HepG2 (cell line): ENCODE measurements around the gene ARFGAP2. TPM values are rescaled to one million over a fixed set of nuclear protein-coding genes. Genes with fewer than 3 reads are reported as not detected.

ENCODE experiments used
- ATAC-seq: fragments of 200-7000 bp; cut with Tn5 transposase; 3 replicates; pipeline ENCODE4 v1.9.1; 2020; ENCODE audit warnings: mild to moderate bottlenecking, moderate library complexity
- BruUV-seq: library from RNA; stranded (reverse); fragments of 400-500 nt; replicated peaks from 2 replicates; lab custom pipeline; 2021; lab: Mats Ljungman, UMichigan
- CTCF ChIA-PET: fragments of 300-600 bp; formaldehyde crosslinking; extraction: SDS; loops from one replicate; lab custom pipeline; 2021; ENCODE audit warnings: low total read pairs, inconsistent platforms, low intra/inter-chr PET ratio; lab: Yijun Ruan, JAX
- POLR2A ChIA-PET: fragments of 350-600 bp; sonication (Branson Sonifier 250); formaldehyde crosslinking; loops from one replicate; lab custom pipeline; 2020; ENCODE audit warnings: antibody characterized with exemption, inconsistent platforms; lab: Yijun Ruan, JAX
- DNase-seq: peaks from one replicate; pipeline ENCODE4 v3.0.0-alpha.2; 2015; ENCODE audit warnings: low spot score
- FAIRE-seq: peaks from 3 replicates; lab custom pipeline; 2011; peaks lifted over from hg19 to GRCh38; lab: Jason Lieb, UNC
- H2AFZ ChIP-seq: one replicate; pipeline ENCODE4 v1.6.1; 2011; ENCODE audit warnings: low read length, inconsistent platforms
- H3K27ac ChIP-seq: fragments of 300-600 bp; 3 replicates; pipeline ENCODE4 v1.8.0; 2011; ENCODE audit warnings: mixed run types, mild to moderate bottlenecking, mixed read lengths, low read length, inconsistent platforms; ENCODE audit not compliant: insufficient read depth; ENCODE audit errors: extremely low read length
- H3K27me3 ChIP-seq, 2 experiments: fragments of 200-600 bp in 1 of 2; 2 replicates in 1 of 2; 3 replicates in 1 of 2; pipeline versions ENCODE4 v1.6.0 to v1.8.0; 2011; ENCODE audit warnings: low read length in 2 of 2, mild to moderate bottlenecking in 2 of 2, moderate library complexity in 2 of 2, inconsistent platforms in 1 of 2; ENCODE audit not compliant: insufficient read depth in 2 of 2, control insufficient read depth in 1 of 2
- H3K36me3 ChIP-seq, 2 experiments: fragments of 200-600 bp in 1 of 2; replicated peaks in 1 of 2; 2 replicates in 1 of 2; 3 replicates in 1 of 2; pipeline versions ENCODE4 v1.5.1 to v1.8.0; 2011; ENCODE audit warnings: low read length in 2 of 2, inconsistent platforms in 1 of 2; ENCODE audit not compliant: insufficient read depth in 2 of 2, control insufficient read depth in 1 of 2
- H3K4me1 ChIP-seq: 2 replicates; pipeline ENCODE4 v1.5.1; 2012; ENCODE audit warnings: low read length, inconsistent platforms; ENCODE audit not compliant: insufficient read depth
- H3K4me2 ChIP-seq: 2 replicates; pipeline ENCODE4 v1.6.0; 2011; ENCODE audit warnings: low read depth, low read length, inconsistent platforms
- H3K4me3 ChIP-seq, 3 experiments: fragments of 200-600 bp in 1 of 3; sonication (generic), shearing (Covaris generic) in 1 of 3; replicated peaks in 1 of 3; 2 replicates each; pipeline ENCODE4 v1.5.1; 2011 to 2016; ENCODE audit warnings: low read length in 3 of 3, inconsistent platforms in 2 of 3, low read depth in 2 of 3, mild to moderate bottlenecking in 2 of 3, control low read depth in 1 of 3, mixed read lengths in 1 of 3; ENCODE audit not compliant: insufficient read depth in 1 of 3
- H3K79me2 ChIP-seq: one replicate; pipeline ENCODE4 v1.6.1; 2011; ENCODE audit warnings: low read length, inconsistent platforms; ENCODE audit not compliant: insufficient read depth
- H3K9ac ChIP-seq: 2 replicates; pipeline ENCODE4 v1.6.0; 2011; ENCODE audit warnings: mild to moderate bottlenecking, low read depth, low read length, inconsistent platforms; ENCODE audit not compliant: insufficient read depth
- H3K9me3 ChIP-seq: 2 replicates; pipeline ENCODE4 v1.5.1; 2012; ENCODE audit warnings: mild to moderate bottlenecking, low read length
- H4K20me1 ChIP-seq: 2 replicates; pipeline ENCODE4 v1.6.0; 2011; ENCODE audit warnings: inconsistent platforms, mild to moderate bottlenecking, low read length, moderate library complexity; ENCODE audit not compliant: insufficient read depth
- ASH2L ChIP-seq: fragments of 300-600, 200-600 bp; sonication (generic); IDR thresholded peaks from 2 replicates; pipeline ENCODE4 v1.7.0; 2017; ENCODE audit warnings: low read depth, mild to moderate bottlenecking, moderate library complexity, mixed read lengths, low read length; ENCODE audit not compliant: insufficient read length
- FOXO1 ChIP-seq: sonication (generic); formaldehyde crosslinking; IDR thresholded peaks from 2 replicates; pipeline ENCODE4 v1.4.0; 2020; ENCODE audit warnings: missing genetic modification reagents
- HOMEZ ChIP-seq: IDR thresholded peaks from 2 replicates; pipeline ENCODE4 v1.6.1; 2016; ENCODE audit warnings: low read depth
- RAD21 ChIP-seq: fragments of 450-650 bp; formaldehyde crosslinking; IDR thresholded peaks from 2 replicates; pipeline ENCODE4 v1.5.0; 2020; ENCODE audit warnings: mild to moderate bottlenecking
- RFX1 ChIP-seq: fragments of 450-650 bp; IDR thresholded peaks from 2 replicates; pipeline ENCODE4 v1.6.1; 2017
- XRCC5 ChIP-seq: fragments of 200-400 bp; formaldehyde crosslinking; optimal IDR thresholded peaks from 2 replicates; pipeline ENCODE3; 2017; ENCODE audit warnings: mild to moderate bottlenecking, low read length
- ZNF274 ChIP-seq: sonication (generic); formaldehyde crosslinking; IDR thresholded peaks from 2 replicates; pipeline ENCODE4 v1.5.1; 2020; ENCODE audit warnings: mild to moderate bottlenecking, missing genetic modification reagents
- ZNF574 ChIP-seq: sonication (generic); formaldehyde crosslinking; IDR thresholded peaks from 2 replicates; pipeline ENCODE4 v1.4.0; 2020; ENCODE audit warnings: missing genetic modification reagents
- WGBS: methylation state at CpG from one replicate; pipeline ENCODE4 v1.1.6; 2017; ENCODE audit warnings: low lambda C conversion rate; 5-methylcytosine and 5-hydroxymethylcytosine counted together
- in situ Hi-C: cut with HindIII; loops from 2 replicates; pipeline ENCODE4 v1.10.0; 2017; ENCODE audit warnings: low pct_unique_long_range_greater_than_20kb; ENCODE audit not compliant: extremely low pct_ligation_motif_present
- intact Hi-C: fragments of 100-400 bp; cut with micrococcal nuclease; formaldehyde crosslinking; loops from one replicate; pipeline ENCODE4 v1.10.0; 2022; ENCODE audit not compliant: unreplicated experiment
- polyA plus RNA-seq, 8 experiments: library from polyadenylated mRNA; depleted of rRNA in 3 of 8; stranded (reverse) in 7 of 8; unstranded in 1 of 8; fragments of >200 nt; fragmentation: Illumina TruSeq in 4 of 8; extraction: Trizol in 4 of 8; gene quantifications; 2 replicates each; pipeline versions ENCODE4 v1.2.1 to v1.2.3, GENCODE V29; 2011 to 2016; ENCODE audit warnings: low read depth in 4 of 8, missing spikeins in 1 of 8, mixed read lengths in 1 of 8; ENCODE audit not compliant: insufficient read depth in 1 of 8
- total RNA-seq, 5 experiments: library from RNA; depleted of rRNA; stranded (reverse); fragments of >200 nt; fragmentation: Illumina TruSeq; extraction: Trizol; gene quantifications; 2 replicates each; pipeline ENCODE4 v1.2.3, GENCODE V29; 2016; ENCODE audit warnings: low read depth in 1 of 5

Gene ARFGAP2
- total and polyA plus RNA-seq, 2 of the 13 experiments (the other 11 are each of a cell fraction or from before 2014, with no cell fraction given) = 32.3 to 75.3 TPM

GRCh38 chr11:47179655-47179991 lies 2.9 kb upstream of the ARFGAP2 start (continued):
- peak; percentile 12; the same call in 1 of the 2 replicates for TF ChIP-seq FOXO1
- no peak for TF ChIP-seq HOMEZ (CRISPR knock-in tag)
- peak; percentile 71 for TF ChIP-seq XRCC5
- peak; percentile 64; the same call in 1 of the 2 replicates for TF ChIP-seq RAD21
- no peak for TF ChIP-seq RFX1

GRCh38 chr11:47178737-47179654 lies 2.3 kb upstream of the ARFGAP2 start:
- no peak overlapping the region for H2AFZ ChIP-seq
- ChIA-PET CTCF (interaction anchor here (0.8 to 3.9 kb wide), 3 partner anchors 80 to 177 kb away, joined by 3 to 27 read pairs (median 4); partner anchors contain the start of gene NR1H3), POLR2A (interaction anchor here (1.4 to 4.7 kb wide), 8 partner anchors 9 to 89 kb away, joined by 3 to 81 read pairs (median 28); partner anchors contain the start of genes ACP2, DDB2, NR1H3 and PACSIN3)
- H3K27ac ChIP-seq = peak overlapping the region; percentile 84
- H3K4me3 ChIP-seq = no peak overlapping the region
- peak overlapping the region; percentile 27; the same call in 1 of the 2 replicates for H3K9ac ChIP-seq
- H4K20me1 ChIP-seq = 0 out of 2 replicates have a peak, but pooled peaks cover 2% of the 10 kb centered on the region
- DNase-seq = no peak
- peaks cover 21 to 38% of the 10 kb centered on the region in 2 experiments for H3K36me3 ChIP-seq
- ATAC-seq = no peak
- BruUV-seq = no TSS peak
- peaks cover 58% of the 10 kb centered on the region for H3K4me1 ChIP-seq
- intact Hi-C loops = loop anchor here (1.0 kb wide), 1 partner anchor 37 kb away; no protein-coding TSS in a partner anchor
- FAIRE-seq = no peak
- no peaks in the 10 kb centered on the region for H3K9me3 ChIP-seq
- in situ Hi-C loops = loop anchor here (5.0 kb wide), 2 partner anchors 68 to 173 kb away; partner anchors contain the start of genes ACP2 and MYBPC3
- no peak overlapping the region for H3K4me2 ChIP-seq
- peaks cover 41% of the 10 kb centered on the region for H3K79me2 ChIP-seq
- WGBS = 96% methylated on average over 10 of the region's 23 CpGs
- H3K27me3 ChIP-seq = no peaks in the 10 kb centered on the region; a peak in 1 of 5 replicates
- TF ChIP-seq ZNF274 (CRISPR knock-in tag) = 0 out of 2 replicates have a peak, but pooled peaks have one; percentile 52
- TF ChIP-seq ASH2L = no peak
- TF ChIP-seq ZNF574 = no peak
